GM12864 (cell line): Measurements from ENCODE around the gene NAXE.

Experiments
- DNase-seq: peaks from one replicate; pipeline ENCODE4 v3.0.0-alpha.2; 2011; ENCODE audit warnings: low read depth
- H3K4me3 ChIP-seq: 2 replicates; pipeline ENCODE4 v1.5.1; 2011; ENCODE audit warnings: mild to moderate bottlenecking, low read depth, low read length, control low read depth
- CTCF ChIP-seq: IDR thresholded peaks from 2 replicates; pipeline ENCODE4 v1.5.1; 2011; ENCODE audit warnings: low read depth, mild to moderate bottlenecking, moderate library complexity, low read length, control low read depth, inconsistent platforms; ENCODE audit errors: missing control alignments

The NAXE gene

GRCh38 chr1:156591432-156592157 lies at the start of gene NAXE:
Gene NAXE (plus strand): TSS chr1:156591776. CDS start chr1:156591805, 29 bp downstream.
- no peak for TF ChIP-seq CTCF
- no peak for DNase-seq
- H3K4me3 ChIP-seq, result peak within 1 kb of the TSS; percentile 77

DNA sequence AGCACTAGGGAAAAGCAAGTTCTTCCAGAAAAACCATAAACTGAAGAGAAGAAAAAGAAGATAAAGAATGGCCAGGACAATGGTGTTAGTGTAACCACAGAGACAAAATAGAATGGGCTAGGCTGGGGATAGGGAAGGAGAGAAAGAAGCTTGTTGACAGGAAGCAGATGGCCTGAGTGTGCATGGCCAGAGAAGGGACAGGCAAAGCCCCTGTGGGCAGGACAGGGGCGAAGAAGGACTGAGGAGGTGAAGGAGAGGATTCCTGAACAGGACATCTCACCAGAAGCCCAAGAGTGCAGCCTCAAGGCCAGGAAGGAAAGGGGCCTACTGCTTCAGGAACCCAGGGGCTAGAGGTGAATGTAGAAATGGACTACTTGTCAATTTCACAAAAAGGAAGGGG lies 48.5 kb upstream of the NAXE start:
- H3K4me3 ChIP-seq, result no peak overlapping the region
- DNase-seq, result no peak
- no peak for TF ChIP-seq CTCF

- no peak for TF ChIP-seq CTCF
- DNase-seq, result no peak
- no peak overlapping the region for H3K4me3 ChIP-seq
Measured at GRCh38 chr1:156544592-156545102, 46.9 kb upstream of the NAXE start.

DNA sequence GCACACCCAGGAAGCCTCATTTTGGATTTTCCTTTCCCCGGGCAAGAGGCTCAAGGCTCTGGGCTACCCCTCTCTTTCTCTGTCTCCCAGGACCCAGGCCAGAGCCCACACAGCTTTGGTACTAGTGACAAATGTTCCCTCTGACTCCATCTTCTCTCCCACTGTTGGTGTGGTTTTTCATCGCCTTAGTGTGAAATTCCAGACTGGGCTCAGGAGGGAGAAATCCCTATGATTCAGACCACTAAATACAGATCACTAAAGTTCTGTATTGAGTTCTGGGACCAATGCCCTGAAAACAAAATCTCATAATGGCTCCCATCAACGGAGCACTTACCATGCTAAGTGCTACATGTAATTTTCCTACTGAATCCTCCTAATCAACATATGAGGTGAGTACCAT lies 45.3 kb upstream of the NAXE start:
- no peak overlapping the region for H3K4me3 ChIP-seq
- TF ChIP-seq CTCF, result no peak
- DNase-seq, result no peak

DNA sequence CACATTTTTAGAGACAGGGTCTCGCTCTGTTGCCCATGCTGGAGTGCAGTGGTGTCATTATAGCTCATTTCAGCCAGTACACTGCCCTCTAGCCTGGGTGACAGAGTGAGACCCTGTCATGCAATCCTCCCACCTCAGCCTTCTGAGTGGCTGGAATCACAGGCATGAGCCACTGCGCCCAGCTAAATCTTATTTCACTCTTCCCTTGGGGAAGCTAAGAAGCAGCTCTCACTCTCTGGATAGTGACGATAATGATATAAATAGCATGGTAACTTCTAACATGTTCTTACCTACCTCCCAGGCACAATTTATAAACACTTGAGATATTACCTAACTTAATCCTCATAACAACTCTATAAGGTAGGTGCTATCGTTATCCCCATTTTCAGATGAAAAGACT lies 44.1 kb upstream of the NAXE start:
- DNase-seq, result no peak
- no peak for TF ChIP-seq CTCF
- H3K4me3 ChIP-seq, result no peak overlapping the region

GRCh38 chr1:156547982-156548381 lies 43.6 kb upstream of the NAXE start:
- no peak overlapping the region for H3K4me3 ChIP-seq
- DNase-seq, result no peak
- no peak for TF ChIP-seq CTCF

GRCh38 chr1:156549390-156549789 lies 42.2 kb upstream of the NAXE start:
- no peak for TF ChIP-seq CTCF
- no peak overlapping the region for H3K4me3 ChIP-seq
- DNase-seq, result no peak
